Chondrocyte (in vitro differentiated cells): Measurements from ENCODE around the gene DRAM1. TPM values are rescaled to one million over a fixed set of nuclear protein-coding genes. Genes with fewer than 3 reads are reported as not detected.

Experiments used
- DNase-seq: peaks from one replicate; pipeline ENCODE4 v3.0.0; 2021; ENCODE audit warnings: mixed read lengths, low spot score
- H3K27ac Mint-ChIP-seq: one replicate; pipeline ENCODE4 v1.8.0; 2021; ENCODE audit warnings: mild to moderate bottlenecking, moderate library complexity, mixed read lengths; ENCODE audit not compliant: unreplicated experiment
- H3K27me3 Mint-ChIP-seq: 2 replicates; pipeline ENCODE4 v1.8.0; 2021; ENCODE audit warnings: low read depth, mixed read lengths
- H3K36me3 Mint-ChIP-seq: 2 replicates; pipeline ENCODE4 v1.8.0; 2021; ENCODE audit warnings: low read depth, mixed read lengths
- H3K4me1 Mint-ChIP-seq: 2 replicates; pipeline ENCODE4 v1.8.0; 2021; ENCODE audit warnings: low read depth, mild to moderate bottlenecking, mixed read lengths
- H3K4me3 Mint-ChIP-seq: one replicate; pipeline ENCODE4 v1.8.0; 2021; ENCODE audit warnings: mild to moderate bottlenecking, moderate library complexity, mixed read lengths; ENCODE audit not compliant: unreplicated experiment
- H3K9me3 Mint-ChIP-seq: 2 replicates; pipeline ENCODE4 v1.8.0; 2021; ENCODE audit warnings: low read depth, mixed read lengths
- total RNA-seq: library from RNA; stranded (reverse); gene quantifications from 3 replicates; pipeline ENCODE4 v1.2.1, GENCODE V29; 2021
- TF ChIP-seq, protein P1 (sequence below): fragments of 200-600 bp; sonication (generic); IDR thresholded peaks from 2 replicates; pipeline ENCODE4 v1.5.0; 2021; ENCODE audit warnings: antibody characterized with exemption, mild to moderate bottlenecking, moderate library complexity

Gene DRAM1
- total RNA-seq, 1 donor from 2014 or later: 11.6 TPM

DNA sequence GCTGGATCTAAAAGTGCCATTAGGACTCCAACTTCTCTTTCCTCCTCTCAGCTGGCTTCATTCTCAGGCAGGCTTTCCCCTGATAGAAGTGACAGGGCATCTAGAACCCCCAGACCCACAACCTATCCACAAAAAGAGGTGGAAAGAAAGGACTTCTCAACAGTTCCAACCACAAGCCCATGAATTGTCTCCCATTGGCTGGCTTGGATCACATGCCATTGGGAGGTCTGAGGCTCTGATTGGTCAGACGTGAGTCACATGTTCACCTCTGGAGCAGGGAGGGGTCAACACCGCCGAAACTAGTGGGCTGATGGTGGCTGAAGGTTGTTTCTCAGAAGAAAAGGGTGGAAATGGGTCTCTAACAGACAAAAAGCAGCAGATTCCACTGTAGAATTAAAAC is 47.2 kb downstream of the DRAM1 start:
- Mint-ChIP-seq H3K9me3 (peaks cover 3% of the 10 kb centered on the region), H3K27ac (peak overlapping the region; percentile 12)

DNA sequence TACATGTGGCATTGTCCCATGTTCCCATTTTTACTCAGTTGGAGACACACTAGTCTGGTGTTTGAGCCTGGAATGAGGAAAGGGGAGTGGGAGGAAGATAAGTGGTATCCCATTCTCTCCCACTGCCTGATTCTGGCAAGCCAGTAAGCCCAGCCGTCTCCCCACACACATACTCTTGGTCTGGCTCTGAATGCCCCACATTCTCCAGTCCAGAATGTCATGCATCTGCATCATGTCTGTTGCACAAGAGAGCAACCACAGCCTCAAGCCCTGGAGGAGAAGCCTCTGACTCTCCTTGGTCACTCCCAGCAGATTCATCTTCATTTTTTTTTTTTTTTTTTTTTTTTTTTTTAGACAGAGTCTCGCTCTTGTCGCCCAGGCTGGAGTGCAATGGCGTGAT is 48.0 kb downstream of the DRAM1 start:
- TF ChIP-seq, protein P1, sequence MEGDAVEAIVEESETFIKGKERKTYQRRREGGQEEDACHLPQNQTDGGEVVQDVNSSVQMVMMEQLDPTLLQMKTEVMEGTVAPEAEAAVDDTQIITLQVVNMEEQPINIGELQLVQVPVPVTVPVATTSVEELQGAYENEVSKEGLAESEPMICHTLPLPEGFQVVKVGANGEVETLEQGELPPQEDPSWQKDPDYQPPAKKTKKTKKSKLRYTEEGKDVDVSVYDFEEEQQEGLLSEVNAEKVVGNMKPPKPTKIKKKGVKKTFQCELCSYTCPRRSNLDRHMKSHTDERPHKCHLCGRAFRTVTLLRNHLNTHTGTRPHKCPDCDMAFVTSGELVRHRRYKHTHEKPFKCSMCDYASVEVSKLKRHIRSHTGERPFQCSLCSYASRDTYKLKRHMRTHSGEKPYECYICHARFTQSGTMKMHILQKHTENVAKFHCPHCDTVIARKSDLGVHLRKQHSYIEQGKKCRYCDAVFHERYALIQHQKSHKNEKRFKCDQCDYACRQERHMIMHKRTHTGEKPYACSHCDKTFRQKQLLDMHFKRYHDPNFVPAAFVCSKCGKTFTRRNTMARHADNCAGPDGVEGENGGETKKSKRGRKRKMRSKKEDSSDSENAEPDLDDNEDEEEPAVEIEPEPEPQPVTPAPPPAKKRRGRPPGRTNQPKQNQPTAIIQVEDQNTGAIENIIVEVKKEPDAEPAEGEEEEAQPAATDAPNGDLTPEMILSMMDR: no peak
- peaks cover 4% of the 10 kb centered on the region for H3K4me1 Mint-ChIP-seq
- peak overlapping the region; percentile 32 for H3K27ac Mint-ChIP-seq
- no peak overlapping the region for H3K4me3 Mint-ChIP-seq
- DNase-seq: no peak
- peaks cover 3% of the 10 kb centered on the region for H3K36me3 Mint-ChIP-seq
- no peaks in the 10 kb centered on the region for H3K27me3 Mint-ChIP-seq
- H3K9me3 Mint-ChIP-seq: peaks cover 3% of the 10 kb centered on the region

More for the DNA sequence above, 47.2 kb downstream of the DRAM1 start:
- TF ChIP-seq, protein P1: no peak
- Mint-ChIP-seq H3K27me3 (no peaks in the 10 kb centered on the region), H3K4me3 (no peak overlapping the region), H3K36me3 (peaks cover 3% of the 10 kb centered on the region), H3K4me1 (peaks cover 4% of the 10 kb centered on the region)
- DNase-seq: no peak

DNA sequence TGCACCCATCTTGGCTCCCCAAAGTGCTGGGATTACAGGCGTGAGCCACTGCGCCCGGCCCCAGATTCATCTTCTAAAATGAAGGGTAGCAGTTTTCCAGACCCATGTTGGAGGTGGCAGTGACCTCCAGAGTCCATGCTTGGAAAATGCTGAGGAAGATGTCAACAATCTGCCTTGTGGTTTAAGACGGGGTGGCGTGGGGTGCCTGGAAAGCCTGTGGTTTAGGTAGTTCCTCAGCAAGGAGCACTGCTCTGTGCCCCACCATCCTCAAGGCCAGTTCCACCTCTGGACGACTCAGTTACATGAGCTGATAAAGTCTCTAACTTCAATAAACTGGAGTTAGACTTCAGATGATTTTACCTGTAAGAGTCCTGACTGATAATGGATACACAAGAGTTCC is 48.6 kb downstream of the DRAM1 start:
- Mint-ChIP-seq H3K4me1 (peaks cover 4% of the 10 kb centered on the region), H3K36me3 (peaks cover 4% of the 10 kb centered on the region), H3K4me3 (no peak overlapping the region), H3K27ac (peak overlapping the region; percentile 32), H3K9me3 (peaks cover 3% of the 10 kb centered on the region), H3K27me3 (no peaks in the 10 kb centered on the region)
- DNase-seq: no peak
- TF ChIP-seq, protein P1: no peak

DNA sequence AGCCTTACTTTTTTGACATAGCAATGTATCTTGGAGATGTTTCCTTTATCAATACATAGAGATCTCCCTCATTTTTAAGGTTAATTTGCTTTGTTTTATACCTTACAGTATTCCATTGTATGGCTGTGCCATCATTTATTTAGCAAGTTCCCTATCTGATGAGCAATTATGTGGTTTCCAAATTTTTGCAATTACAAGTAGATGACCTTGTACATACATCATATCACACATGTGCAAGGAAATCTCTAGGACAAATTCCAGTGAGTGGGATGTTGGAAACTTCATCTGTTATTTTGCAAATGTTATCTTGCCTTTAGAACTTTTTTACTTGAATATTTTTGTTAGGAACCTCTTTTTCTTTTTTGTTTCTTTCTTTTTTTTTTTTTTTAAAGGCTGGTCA is 49.7 kb downstream of the DRAM1 start:
- peaks cover 3% of the 10 kb centered on the region for H3K9me3 Mint-ChIP-seq
- H3K27me3 Mint-ChIP-seq: no peaks in the 10 kb centered on the region
- TF ChIP-seq, protein P1: no peak
- H3K4me3 Mint-ChIP-seq: no peak overlapping the region
- H3K36me3 Mint-ChIP-seq: peaks cover 3% of the 10 kb centered on the region
- DNase-seq: no peak
- no peak overlapping the region for H3K27ac Mint-ChIP-seq
- peaks cover 4% of the 10 kb centered on the region for H3K4me1 Mint-ChIP-seq

DNA sequence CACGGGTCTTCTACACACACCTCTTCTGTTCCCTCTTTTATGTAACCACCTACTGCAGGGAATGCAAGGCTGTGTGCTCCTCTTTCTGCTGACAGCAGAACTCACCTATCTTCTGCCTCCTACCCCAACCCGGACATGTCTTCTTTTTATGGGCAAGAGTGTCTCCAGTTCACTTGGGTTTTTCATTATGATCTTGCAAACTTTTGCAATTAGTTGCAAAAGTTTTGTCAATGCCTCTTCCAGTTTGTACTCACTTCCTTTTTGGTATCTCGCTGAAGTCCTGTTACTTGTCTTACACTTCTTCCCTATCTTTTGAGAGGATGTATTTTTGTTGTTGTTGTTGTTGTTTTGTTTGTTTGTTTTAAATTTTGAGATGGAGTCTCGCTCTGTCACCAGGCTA is 50.6 kb downstream of the DRAM1 start:
- no peak for DNase-seq
- TF ChIP-seq, protein P1: no peak
- H3K9me3 Mint-ChIP-seq: peaks cover 3% of the 10 kb centered on the region
- H3K27ac Mint-ChIP-seq: no peak overlapping the region
- no peak overlapping the region for H3K4me3 Mint-ChIP-seq
- no peaks in the 10 kb centered on the region for H3K27me3 Mint-ChIP-seq
- H3K4me1 Mint-ChIP-seq: peaks cover 4% of the 10 kb centered on the region
- peaks cover 3% of the 10 kb centered on the region for H3K36me3 Mint-ChIP-seq
